Measurements from ENCODE around the gene STX8.

DNA sequence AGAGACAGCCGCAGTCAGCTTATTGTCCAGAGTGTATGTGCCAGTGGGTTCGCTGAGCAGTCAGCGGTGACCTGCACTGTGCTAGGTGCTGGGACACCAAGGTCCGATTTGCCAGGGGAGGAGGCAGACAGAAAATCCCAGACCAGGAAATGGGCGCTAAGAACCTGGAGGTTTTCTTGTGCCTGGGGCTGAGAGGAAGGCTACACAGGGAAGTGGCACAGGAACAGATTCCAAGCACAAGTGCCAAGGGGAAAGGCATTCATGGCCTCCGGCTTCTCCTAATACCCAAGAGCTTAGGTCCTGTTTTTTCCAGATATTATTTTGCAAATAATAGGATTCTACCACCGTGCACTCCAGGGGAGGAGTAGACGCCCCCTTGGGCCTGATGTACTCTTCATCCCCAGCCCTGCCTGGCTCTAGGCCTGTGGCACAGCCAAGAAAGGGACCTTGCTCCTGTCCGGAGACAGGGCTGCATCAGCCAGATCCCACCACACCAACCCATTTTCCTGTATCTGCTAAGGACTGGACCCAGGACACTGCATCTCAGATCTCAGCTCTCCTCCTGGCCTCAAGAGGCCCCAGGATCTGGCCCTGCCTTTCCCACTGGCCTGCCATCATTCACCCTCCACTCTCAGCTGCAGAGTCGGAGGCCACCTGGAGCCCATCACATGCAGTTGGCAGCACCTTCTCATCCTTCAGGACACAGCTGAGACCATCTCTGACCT, 367.1 kb downstream of the STX8 start:
- TF ChIP-seq, protein P1, sequence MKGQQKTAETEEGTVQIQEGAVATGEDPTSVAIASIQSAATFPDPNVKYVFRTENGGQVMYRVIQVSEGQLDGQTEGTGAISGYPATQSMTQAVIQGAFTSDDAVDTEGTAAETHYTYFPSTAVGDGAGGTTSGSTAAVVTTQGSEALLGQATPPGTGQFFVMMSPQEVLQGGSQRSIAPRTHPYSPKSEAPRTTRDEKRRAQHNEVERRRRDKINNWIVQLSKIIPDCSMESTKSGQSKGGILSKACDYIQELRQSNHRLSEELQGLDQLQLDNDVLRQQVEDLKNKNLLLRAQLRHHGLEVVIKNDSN (IDR thresholded peaks at IDR 0.05; ENCODE audit: borderline replicate concordance, low read depth): no peak
- TF ChIP-seq, protein P2, sequence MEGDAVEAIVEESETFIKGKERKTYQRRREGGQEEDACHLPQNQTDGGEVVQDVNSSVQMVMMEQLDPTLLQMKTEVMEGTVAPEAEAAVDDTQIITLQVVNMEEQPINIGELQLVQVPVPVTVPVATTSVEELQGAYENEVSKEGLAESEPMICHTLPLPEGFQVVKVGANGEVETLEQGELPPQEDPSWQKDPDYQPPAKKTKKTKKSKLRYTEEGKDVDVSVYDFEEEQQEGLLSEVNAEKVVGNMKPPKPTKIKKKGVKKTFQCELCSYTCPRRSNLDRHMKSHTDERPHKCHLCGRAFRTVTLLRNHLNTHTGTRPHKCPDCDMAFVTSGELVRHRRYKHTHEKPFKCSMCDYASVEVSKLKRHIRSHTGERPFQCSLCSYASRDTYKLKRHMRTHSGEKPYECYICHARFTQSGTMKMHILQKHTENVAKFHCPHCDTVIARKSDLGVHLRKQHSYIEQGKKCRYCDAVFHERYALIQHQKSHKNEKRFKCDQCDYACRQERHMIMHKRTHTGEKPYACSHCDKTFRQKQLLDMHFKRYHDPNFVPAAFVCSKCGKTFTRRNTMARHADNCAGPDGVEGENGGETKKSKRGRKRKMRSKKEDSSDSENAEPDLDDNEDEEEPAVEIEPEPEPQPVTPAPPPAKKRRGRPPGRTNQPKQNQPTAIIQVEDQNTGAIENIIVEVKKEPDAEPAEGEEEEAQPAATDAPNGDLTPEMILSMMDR (IDR thresholded peaks at IDR 0.05): no peak
- TF ChIP-seq POLR2AphosphoS5 (IDR thresholded peaks at IDR 0.05; ENCODE audit: low read depth, low read length): no peak
- TF ChIP-seq, protein P3, sequence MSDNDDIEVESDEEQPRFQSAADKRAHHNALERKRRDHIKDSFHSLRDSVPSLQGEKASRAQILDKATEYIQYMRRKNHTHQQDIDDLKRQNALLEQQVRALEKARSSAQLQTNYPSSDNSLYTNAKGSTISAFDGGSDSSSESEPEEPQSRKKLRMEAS (IDR thresholded peaks at IDR 0.05; ENCODE audit: low read depth): no peak
- TF ChIP-seq MEF2A (IDR thresholded peaks at IDR 0.05; ENCODE audit: borderline replicate concordance, low read depth): no peak
- no peak for TF ChIP-seq EP300 (IDR thresholded peaks at IDR 0.05; ENCODE audit: borderline replicate concordance in 1 of 2, low read depth in 1 of 2, low read length in 1 of 2)
- no peak for TF ChIP-seq FOXM1 (IDR thresholded peaks at IDR 0.05; ENCODE audit: low read depth)
- no peak for TF ChIP-seq EZH2phosphoT487 (IDR thresholded peaks at IDR 0.05; ENCODE audit: borderline replicate concordance, low read depth)
- TF ChIP-seq, protein P4, sequence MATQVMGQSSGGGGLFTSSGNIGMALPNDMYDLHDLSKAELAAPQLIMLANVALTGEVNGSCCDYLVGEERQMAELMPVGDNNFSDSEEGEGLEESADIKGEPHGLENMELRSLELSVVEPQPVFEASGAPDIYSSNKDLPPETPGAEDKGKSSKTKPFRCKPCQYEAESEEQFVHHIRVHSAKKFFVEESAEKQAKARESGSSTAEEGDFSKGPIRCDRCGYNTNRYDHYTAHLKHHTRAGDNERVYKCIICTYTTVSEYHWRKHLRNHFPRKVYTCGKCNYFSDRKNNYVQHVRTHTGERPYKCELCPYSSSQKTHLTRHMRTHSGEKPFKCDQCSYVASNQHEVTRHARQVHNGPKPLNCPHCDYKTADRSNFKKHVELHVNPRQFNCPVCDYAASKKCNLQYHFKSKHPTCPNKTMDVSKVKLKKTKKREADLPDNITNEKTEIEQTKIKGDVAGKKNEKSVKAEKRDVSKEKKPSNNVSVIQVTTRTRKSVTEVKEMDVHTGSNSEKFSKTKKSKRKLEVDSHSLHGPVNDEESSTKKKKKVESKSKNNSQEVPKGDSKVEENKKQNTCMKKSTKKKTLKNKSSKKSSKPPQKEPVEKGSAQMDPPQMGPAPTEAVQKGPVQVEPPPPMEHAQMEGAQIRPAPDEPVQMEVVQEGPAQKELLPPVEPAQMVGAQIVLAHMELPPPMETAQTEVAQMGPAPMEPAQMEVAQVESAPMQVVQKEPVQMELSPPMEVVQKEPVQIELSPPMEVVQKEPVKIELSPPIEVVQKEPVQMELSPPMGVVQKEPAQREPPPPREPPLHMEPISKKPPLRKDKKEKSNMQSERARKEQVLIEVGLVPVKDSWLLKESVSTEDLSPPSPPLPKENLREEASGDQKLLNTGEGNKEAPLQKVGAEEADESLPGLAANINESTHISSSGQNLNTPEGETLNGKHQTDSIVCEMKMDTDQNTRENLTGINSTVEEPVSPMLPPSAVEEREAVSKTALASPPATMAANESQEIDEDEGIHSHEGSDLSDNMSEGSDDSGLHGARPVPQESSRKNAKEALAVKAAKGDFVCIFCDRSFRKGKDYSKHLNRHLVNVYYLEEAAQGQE (IDR thresholded peaks at IDR 0.05; ENCODE audit: low read depth, low read length): no peak
- no peak for TF ChIP-seq RFX5 (IDR thresholded peaks at IDR 0.05; ENCODE audit: low read length)

All from SK-N-SH (cell line).